ENCODE data around the gene TMEM238L. TPM values are rescaled to one million over a fixed set of nuclear protein-coding genes. Genes with fewer than 3 reads are reported as not detected.
A peak's percentile ranks its signal among the peaks of the same experiment; 100 is the strongest.

Gene TMEM238L
- total and polyA plus RNA-seq, 4 experiments from 2014 or later = not detected

- no peaks in the 10 kb centered on the region for H3K4me1 ChIP-seq (ENCODE audit: insufficient read depth, low read length)
- Mint-ChIP-seq H3K27me3 (peaks cover 0 to 4% of the 10 kb centered on the region in 2 donors), H3K9me3 (peaks cover 2 to 32% (median 14%) of the 10 kb centered on the region in 8 donors), H3K4me1 (no peaks in the 10 kb centered on the region), H3K4me3 (no peak overlapping the region), H3K27ac (no peak overlapping the region), H3K36me3 (peaks cover 2 to 15% of the 10 kb centered on the region in 2 donors)
- no peaks in the 10 kb centered on the region for H3K27me3 ChIP-seq (ENCODE audit: insufficient read depth, low read length)
- peaks cover 0 to 5% of the 10 kb centered on the region in 2 donors for H3K9me3 ChIP-seq (ENCODE audit: control insufficient read depth in 1 of 2, low read length in 2 of 2)
- CTCF ChIA-PET (ENCODE audit: partially characterized antibody) = no interaction called here
- no peak overlapping the region for H3K27ac ChIP-seq (ENCODE audit: low read depth, low read length)
- no peaks in the 10 kb centered on the region for H3K36me3 ChIP-seq (ENCODE audit: insufficient read depth, low read length)
- no peak overlapping the region for H3K4me3 ChIP-seq (ENCODE audit: low read length in 2 of 2)
- intact Hi-C loops (cut with micrococcal nuclease) = no loop called here
- POLR2A ChIA-PET (ENCODE audit: partially characterized antibody) = no interaction called here
- no peak for DNase-seq
These were observed 28.8 kb downstream of the TMEM238L start for GRCh38 chr17:10775058-10775457.

GRCh38 chr17:10773391-10773790 lies 30.5 kb downstream of the TMEM238L start:
- no peak overlapping the region for H3K27ac ChIP-seq (ENCODE audit: low read depth, low read length)
- H3K27me3 Mint-ChIP-seq = peaks cover 0 to 4% of the 10 kb centered on the region in 2 donors
- H3K4me1 ChIP-seq (ENCODE audit: insufficient read depth, low read length) = no peaks in the 10 kb centered on the region
- no peaks in the 10 kb centered on the region for H3K4me1 Mint-ChIP-seq
- no peaks in the 10 kb centered on the region for H3K36me3 ChIP-seq (ENCODE audit: insufficient read depth, low read length)
- H3K27ac Mint-ChIP-seq = no peak overlapping the region
- H3K4me3 Mint-ChIP-seq = no peak overlapping the region
- POLR2A ChIA-PET (ENCODE audit: partially characterized antibody) = no interaction called here
- CTCF ChIA-PET (ENCODE audit: partially characterized antibody) = interaction anchor here (1.0 to 2.1 kb wide), 4 partner anchors 10 to 126 kb away, joined by 3 to 5 read pairs (median 4); no protein-coding TSS in a partner anchor
- H3K36me3 Mint-ChIP-seq = peaks cover 2 to 15% of the 10 kb centered on the region in 2 donors
- H3K4me3 ChIP-seq (ENCODE audit: low read length in 2 of 2) = no peak overlapping the region
- no peaks in the 10 kb centered on the region for H3K27me3 ChIP-seq (ENCODE audit: insufficient read depth, low read length)
- peaks cover 0 to 5% of the 10 kb centered on the region in 2 donors for H3K9me3 ChIP-seq (ENCODE audit: control insufficient read depth in 1 of 2, low read length in 2 of 2)
- intact Hi-C loops (cut with micrococcal nuclease) = no loop called here
- peaks cover 2 to 41% (median 20%) of the 10 kb centered on the region in 8 donors for H3K9me3 Mint-ChIP-seq
- DNase-seq = no peak

GRCh38 chr17:10772425-10773380 lies 31.2 kb downstream of the TMEM238L start:
- Mint-ChIP-seq H3K9me3 (peaks cover 2 to 43% (median 21%) of the 10 kb centered on the region in 8 donors), H3K27ac (no peak overlapping the region), H3K27me3 (peaks cover 0 to 4% of the 10 kb centered on the region in 2 donors), H3K4me1 (no peaks in the 10 kb centered on the region), H3K4me3 (no peak overlapping the region), H3K36me3 (peaks cover 2 to 15% of the 10 kb centered on the region in 2 donors)
- DNase-seq = peak in 1 of 5 donors; percentile 5
- CTCF ChIA-PET (ENCODE audit: partially characterized antibody) = interaction anchor here (0.7 to 2.1 kb wide), 5 partner anchors 10 to 126 kb away, joined by 3 to 5 read pairs (median 3); no protein-coding TSS in a partner anchor
- Histone ChIP-seq H3K27me3 (ENCODE audit: insufficient read depth, low read length) (no peaks in the 10 kb centered on the region), H3K36me3 (ENCODE audit: insufficient read depth, low read length) (no peaks in the 10 kb centered on the region), H3K4me1 (ENCODE audit: insufficient read depth, low read length) (no peaks in the 10 kb centered on the region), H3K4me3 (ENCODE audit: low read length in 2 of 2) (no peak overlapping the region), H3K9me3 (ENCODE audit: control insufficient read depth in 1 of 2, low read length in 2 of 2) (peaks cover 0 to 5% of the 10 kb centered on the region in 2 donors), H3K27ac (ENCODE audit: low read depth, low read length) (no peak overlapping the region)
- intact Hi-C loops (cut with micrococcal nuclease) = no loop called here
- POLR2A ChIA-PET (ENCODE audit: partially characterized antibody) = no interaction called here

DNA sequence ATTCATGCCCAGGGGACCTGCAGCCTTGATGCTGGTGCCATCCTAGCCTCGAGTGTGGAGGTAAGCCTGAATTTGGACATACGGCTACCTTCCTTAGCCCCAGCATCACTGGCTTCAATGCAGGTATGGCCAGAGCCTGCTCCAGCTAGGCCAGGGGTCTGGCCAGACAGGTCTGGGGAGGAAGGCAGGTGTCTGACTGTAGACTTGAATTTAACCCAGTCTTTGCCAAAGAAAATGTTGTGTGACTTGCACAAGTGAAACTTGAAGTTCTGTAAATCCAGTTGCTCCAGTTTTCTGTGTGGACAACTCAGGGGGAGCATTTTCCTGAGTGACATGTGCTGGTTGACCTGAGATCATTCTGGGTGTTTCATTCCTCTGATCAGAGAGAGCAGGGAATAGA lies 32.8 kb downstream of the TMEM238L start:
- Mint-ChIP-seq H3K9me3 (peaks cover 2 to 49% (median 24%) of the 10 kb centered on the region in 8 donors), H3K36me3 (peaks cover 2 to 15% of the 10 kb centered on the region in 2 donors), H3K4me3 (no peak overlapping the region), H3K27me3 (peaks cover 0 to 4% of the 10 kb centered on the region in 2 donors), H3K27ac (no peak overlapping the region), H3K4me1 (no peaks in the 10 kb centered on the region)
- DNase-seq = no peak
- H3K27ac ChIP-seq (ENCODE audit: low read depth, low read length) = no peak overlapping the region
- intact Hi-C loops (cut with micrococcal nuclease) = no loop called here
- ChIA-PET POLR2A (ENCODE audit: partially characterized antibody) (no interaction called here), CTCF (ENCODE audit: partially characterized antibody) (no interaction called here)
- H3K4me1 ChIP-seq (ENCODE audit: insufficient read depth, low read length) = no peaks in the 10 kb centered on the region
- H3K9me3 ChIP-seq (ENCODE audit: control insufficient read depth in 1 of 2, low read length in 2 of 2) = peaks cover 0 to 5% of the 10 kb centered on the region in 2 donors
- no peak overlapping the region for H3K4me3 ChIP-seq (ENCODE audit: low read length in 2 of 2)
- H3K27me3 ChIP-seq (ENCODE audit: insufficient read depth, low read length) = no peaks in the 10 kb centered on the region
- H3K36me3 ChIP-seq (ENCODE audit: insufficient read depth, low read length) = no peaks in the 10 kb centered on the region

- CTCF ChIA-PET (ENCODE audit: partially characterized antibody) = no interaction called here
- POLR2A ChIA-PET (ENCODE audit: partially characterized antibody) = no interaction called here
These were observed 34.1 kb downstream of the TMEM238L start for GRCh38 chr17:10769840-10770239.

DNA sequence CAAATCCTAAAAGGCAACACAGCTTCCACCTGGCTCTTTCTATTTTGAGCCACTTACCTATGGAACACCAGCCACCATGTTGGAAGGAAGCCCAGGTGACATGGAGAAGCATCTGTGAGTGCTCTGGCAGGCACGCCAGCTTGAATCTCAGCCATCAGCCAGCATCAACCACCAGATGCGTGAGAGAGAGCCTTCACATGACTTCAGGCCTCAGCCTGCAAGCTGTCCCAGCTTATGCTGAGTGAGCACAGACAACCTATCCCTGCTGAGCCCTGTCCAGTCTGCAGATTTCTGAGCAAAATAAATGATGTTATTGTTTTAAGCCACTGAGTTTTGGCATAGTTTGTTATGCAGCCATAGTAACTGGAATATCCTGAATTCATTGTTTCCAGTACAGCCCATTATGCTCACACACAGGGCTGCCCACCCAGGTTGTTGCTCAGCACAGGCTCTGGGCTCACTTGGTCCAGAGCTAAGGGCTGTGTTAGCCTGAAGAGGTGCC lies 35.1 kb downstream of the TMEM238L start:
- Mint-ChIP-seq H3K4me1 (no peaks in the 10 kb centered on the region), H3K9me3 (peaks cover 2 to 41% (median 21%) of the 10 kb centered on the region in 8 donors), H3K27me3 (no peaks in the 10 kb centered on the region), H3K36me3 (peaks cover 0 to 9% of the 10 kb centered on the region in 2 donors), H3K27ac (no peak overlapping the region), H3K4me3 (no peak overlapping the region)
- intact Hi-C loops (cut with micrococcal nuclease) = no loop called here
- no peak overlapping the region for H3K27ac ChIP-seq (ENCODE audit: low read depth, low read length)
- ChIA-PET POLR2A (ENCODE audit: partially characterized antibody) (no interaction called here), CTCF (ENCODE audit: partially characterized antibody) (no interaction called here)
- peaks cover 0 to 5% of the 10 kb centered on the region in 2 donors for H3K9me3 ChIP-seq (ENCODE audit: control insufficient read depth in 1 of 2, low read length in 2 of 2)
- H3K4me1 ChIP-seq (ENCODE audit: insufficient read depth, low read length) = no peaks in the 10 kb centered on the region
- H3K27me3 ChIP-seq (ENCODE audit: insufficient read depth, low read length) = no peaks in the 10 kb centered on the region
- no peak for DNase-seq
- no peaks in the 10 kb centered on the region for H3K36me3 ChIP-seq (ENCODE audit: insufficient read depth, low read length)
- H3K4me3 ChIP-seq (ENCODE audit: low read length in 2 of 2) = no peak overlapping the region

More at GRCh38 chr17:10769840-10770239, 34.1 kb downstream of the TMEM238L start:
- no peaks in the 10 kb centered on the region for H3K27me3 ChIP-seq (ENCODE audit: insufficient read depth, low read length)
- no peaks in the 10 kb centered on the region for H3K36me3 ChIP-seq (ENCODE audit: insufficient read depth, low read length)
- no peak overlapping the region for H3K27ac ChIP-seq (ENCODE audit: low read depth, low read length)
- H3K4me3 ChIP-seq (ENCODE audit: low read length in 2 of 2) = no peak overlapping the region
- peaks cover 0 to 4% of the 10 kb centered on the region in 2 donors for H3K27me3 Mint-ChIP-seq
- H3K4me1 ChIP-seq (ENCODE audit: insufficient read depth, low read length) = no peaks in the 10 kb centered on the region
- no peak overlapping the region for H3K4me3 Mint-ChIP-seq
- H3K4me1 Mint-ChIP-seq = no peaks in the 10 kb centered on the region
- intact Hi-C loops (cut with micrococcal nuclease) = no loop called here
- no peak for DNase-seq
- H3K27ac Mint-ChIP-seq = no peak overlapping the region
- peaks cover 2 to 44% (median 21%) of the 10 kb centered on the region in 8 donors for H3K9me3 Mint-ChIP-seq
- H3K9me3 ChIP-seq (ENCODE audit: control insufficient read depth in 1 of 2, low read length in 2 of 2) = peaks cover 0 to 5% of the 10 kb centered on the region in 2 donors
- H3K36me3 Mint-ChIP-seq = peaks cover 0 to 9% of the 10 kb centered on the region in 2 donors

DNA sequence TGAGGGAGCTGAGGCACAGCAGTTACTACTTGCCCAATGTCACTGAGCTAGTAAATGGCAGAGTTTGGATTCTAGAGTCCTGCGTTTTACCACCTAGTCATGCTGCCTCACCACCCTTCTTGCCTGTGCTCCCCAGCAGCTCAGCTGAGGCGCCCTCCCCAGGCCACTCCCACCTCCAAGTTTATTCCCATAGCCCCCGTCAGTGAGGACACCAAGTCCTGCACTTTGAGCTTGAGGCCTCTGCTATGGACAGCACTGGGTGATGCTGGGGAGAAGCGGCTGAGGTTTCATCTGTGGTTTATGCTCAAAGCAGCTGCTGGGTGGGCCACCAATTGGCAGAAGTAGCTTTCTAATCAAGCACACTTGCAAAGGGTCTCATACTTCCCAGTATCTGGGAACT lies 36.7 kb downstream of the TMEM238L start:
- Histone ChIP-seq H3K27me3 (ENCODE audit: insufficient read depth, low read length) (no peaks in the 10 kb centered on the region), H3K36me3 (ENCODE audit: insufficient read depth, low read length) (no peaks in the 10 kb centered on the region), H3K9me3 (ENCODE audit: control insufficient read depth in 1 of 2, low read length in 2 of 2) (peaks cover 0 to 2% of the 10 kb centered on the region in 2 donors), H3K4me1 (ENCODE audit: insufficient read depth, low read length) (no peaks in the 10 kb centered on the region), H3K4me3 (ENCODE audit: low read length in 2 of 2) (no peak overlapping the region), H3K27ac (ENCODE audit: low read depth, low read length) (no peak overlapping the region)
- H3K4me1 Mint-ChIP-seq = no peaks in the 10 kb centered on the region
- peaks cover 0 to 2% of the 10 kb centered on the region in 2 donors for H3K27me3 Mint-ChIP-seq
- ChIA-PET CTCF (ENCODE audit: partially characterized antibody) (interaction anchor here (1.4 kb wide), 1 partner anchor 121 kb away, joined by 3 read pairs; no protein-coding TSS in a partner anchor), POLR2A (ENCODE audit: partially characterized antibody) (no interaction called here)
- intact Hi-C loops (cut with micrococcal nuclease) = no loop called here
- H3K4me3 Mint-ChIP-seq = no peak overlapping the region
- no peak for DNase-seq
- peaks cover 2 to 32% (median 14%) of the 10 kb centered on the region in 8 donors for H3K9me3 Mint-ChIP-seq
- peak overlapping the region in 1 of 7 donors; percentile 25 for H3K27ac Mint-ChIP-seq
- H3K36me3 Mint-ChIP-seq = peaks cover 0 to 6% of the 10 kb centered on the region in 2 donors
